ENCODE results near the gene TOM1L2.
"Not testable (repeated sequence)": the region's sequence is repeated elsewhere in the genome, so short reads cannot be mapped to it uniquely, and the experiment has no call there.

TOM1L2 gene

GRCh38 chr17:17972126-17972951 is at the start of gene TOM1L2, which contains the start of gene DRC3:
Gene TOM1L2, minus strand, starts transcription at chr17:17972400. Its CDS starts 87 bp downstream, at chr17:17972313.
Gene DRC3, plus strand, starts transcription at chr17:17972862. Its CDS starts 4,737 bp downstream, at chr17:17977599.
- DNase-seq, result peak; percentile 100

- DNase-seq, result no peak
Measured at GRCh38 chr17:18021372-18021771, 49.2 kb upstream of the TOM1L2 start.

GRCh38 chr17:18020971-18021370 is 48.8 kb upstream of the TOM1L2 start:
- DNase-seq, result no peak

- DNase-seq, result no peak
Measured at GRCh38 chr17:18019838-18020154, 47.6 kb upstream of the TOM1L2 start.

- DNase-seq, result no peak
Measured at GRCh38 chr17:18018411-18018921, 46.3 kb upstream of the TOM1L2 start.

DNA sequence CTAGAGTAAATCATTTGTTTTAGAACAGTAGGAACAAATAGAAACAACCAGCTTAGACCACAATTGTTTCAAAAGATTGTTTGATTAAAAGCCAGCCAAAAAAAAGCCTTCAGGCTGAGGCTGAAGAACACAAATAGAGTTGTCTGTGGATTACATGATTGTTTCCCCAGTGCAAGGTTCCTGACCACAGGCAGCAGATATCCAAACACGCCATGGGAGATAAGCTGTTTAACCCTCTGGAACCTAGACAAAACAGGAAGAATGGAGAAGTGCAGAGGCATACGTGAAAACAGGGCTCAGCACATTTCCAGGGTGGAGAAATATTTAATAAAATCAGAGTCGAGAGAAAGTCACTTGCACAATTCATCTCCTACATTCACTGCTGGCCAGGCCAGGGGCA is 45.8 kb upstream of the TOM1L2 start:
- no peak for DNase-seq

GRCh38 chr17:18016426-18016825 is 44.2 kb upstream of the TOM1L2 start:
- no peak for DNase-seq

DNA sequence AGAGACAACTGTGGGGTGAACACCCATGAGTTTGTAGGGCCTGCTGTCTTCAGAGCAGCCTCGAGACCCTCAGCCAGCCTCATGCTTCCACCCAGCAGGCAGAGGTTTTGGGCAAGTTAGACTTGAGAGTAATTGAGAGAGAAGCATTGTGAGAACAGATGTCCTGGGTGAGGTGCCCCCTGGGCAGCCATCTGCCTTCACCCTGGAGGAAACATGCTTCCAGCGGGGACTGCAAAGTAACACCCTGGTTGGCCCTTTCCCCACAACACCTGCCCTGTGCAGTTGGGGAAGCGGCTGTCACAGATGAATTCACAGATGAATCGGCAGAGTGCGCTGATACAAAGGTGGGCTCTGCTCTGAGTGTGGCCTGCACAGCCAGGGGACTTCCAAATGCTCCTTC is 43.4 kb upstream of the TOM1L2 start:
- no peak for DNase-seq

- DNase-seq, result no peak
Measured at GRCh38 chr17:18014006-18014405, 41.8 kb upstream of the TOM1L2 start.

- DNase-seq, result no peak
Measured at GRCh38 chr17:18011286-18011685, 39.1 kb upstream of the TOM1L2 start.

- DNase-seq, result no peak
Measured at GRCh38 chr17:18009609-18010420, 37.6 kb upstream of the TOM1L2 start.

DNA sequence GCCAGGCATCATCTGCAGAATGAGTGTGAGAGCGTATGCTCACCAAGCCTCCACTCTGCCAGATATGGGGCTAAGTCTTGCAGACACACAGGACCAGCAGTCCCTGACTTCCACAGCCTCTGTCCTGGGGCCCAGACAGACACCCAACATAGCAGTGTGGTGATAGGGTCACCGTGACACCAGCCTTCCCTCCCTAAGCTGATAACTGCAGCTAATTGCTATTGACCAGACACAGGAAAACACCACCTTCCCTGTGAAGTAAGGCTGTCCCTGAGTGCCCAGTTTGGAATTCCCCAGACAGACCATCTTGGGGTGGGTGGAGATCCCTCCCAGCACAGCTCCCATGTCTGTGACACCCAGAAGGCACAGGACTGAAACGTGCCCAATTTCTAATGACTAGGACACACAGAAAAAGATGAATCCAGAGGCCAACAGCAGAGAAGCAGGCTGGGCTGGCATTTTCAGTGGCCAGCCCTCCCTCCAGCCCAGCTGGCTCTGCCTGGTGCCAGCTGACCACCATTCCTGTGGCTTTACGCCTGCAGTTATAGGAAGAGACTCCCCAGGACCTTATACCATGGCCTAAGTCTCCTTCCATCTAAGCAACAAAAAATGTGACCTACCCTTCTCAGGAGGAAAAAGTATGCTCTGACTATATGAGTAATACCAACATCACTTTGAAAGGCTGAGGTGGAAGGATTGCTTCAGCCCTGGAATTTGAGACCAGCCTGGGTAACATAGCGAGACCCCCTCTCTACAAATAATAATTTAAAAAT is 36.5 kb upstream of the TOM1L2 start:
- DNase-seq, result no peak

DNA sequence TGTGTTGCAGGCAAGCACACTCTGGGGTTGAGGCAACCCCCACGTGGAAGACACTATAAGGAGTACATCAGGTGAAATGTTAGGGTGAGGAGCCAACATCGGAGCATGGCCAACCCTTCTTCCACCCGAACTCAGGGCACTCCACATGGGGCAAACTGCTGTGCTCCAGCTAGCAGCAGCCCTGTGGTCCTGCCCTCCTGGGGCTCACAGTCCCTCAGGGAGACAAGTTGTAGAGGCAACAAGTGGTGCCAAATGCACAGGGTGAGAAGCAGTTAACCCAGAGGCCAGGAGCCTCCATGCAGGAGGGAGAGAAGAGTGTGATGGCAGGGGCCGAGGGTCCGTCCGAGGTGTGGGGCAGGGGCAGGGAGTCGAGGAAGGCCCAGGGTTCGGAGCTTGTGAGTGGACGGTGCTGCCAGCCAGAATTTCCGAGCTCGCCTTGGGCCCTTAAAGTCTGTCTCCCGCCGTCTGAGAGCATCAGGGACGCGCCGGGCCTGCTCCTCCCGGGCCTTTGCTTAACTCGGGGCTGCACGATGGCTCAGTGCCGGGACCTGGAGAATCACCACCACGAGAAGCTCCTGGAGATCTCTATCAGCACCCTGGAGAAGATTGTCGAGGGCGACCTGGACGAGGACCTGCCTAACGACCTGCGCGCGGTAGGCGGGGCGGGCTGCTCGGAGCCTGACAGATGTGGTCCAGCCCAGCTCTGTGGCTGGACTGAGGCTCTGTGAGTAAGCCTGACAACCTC is 34.5 kb upstream of the TOM1L2 start:
- DNase-seq, result no peak

DNA sequence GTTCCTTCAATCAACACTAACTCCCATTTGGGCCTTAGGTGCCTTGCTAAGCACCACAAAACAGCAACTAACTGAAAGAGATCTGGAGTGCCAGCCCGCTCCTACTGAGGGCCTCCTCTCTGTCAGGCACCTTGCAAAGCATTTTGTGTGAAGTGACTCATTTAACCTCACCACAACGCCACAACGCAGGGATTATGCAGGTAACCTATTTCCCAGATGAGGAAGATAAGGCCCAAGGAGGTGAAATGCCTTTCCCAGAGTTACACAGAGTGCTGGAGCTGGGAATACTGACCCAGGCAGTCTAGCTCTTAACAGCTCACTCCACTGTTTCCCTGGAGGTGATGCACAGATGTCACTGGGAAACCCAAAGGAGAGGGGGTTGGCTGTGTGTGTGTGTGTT is 33.3 kb upstream of the TOM1L2 start:
- DNase-seq, result no peak

- no peak for DNase-seq
Measured at GRCh38 chr17:18004884-18005305, 32.7 kb upstream of the TOM1L2 start.

DNA sequence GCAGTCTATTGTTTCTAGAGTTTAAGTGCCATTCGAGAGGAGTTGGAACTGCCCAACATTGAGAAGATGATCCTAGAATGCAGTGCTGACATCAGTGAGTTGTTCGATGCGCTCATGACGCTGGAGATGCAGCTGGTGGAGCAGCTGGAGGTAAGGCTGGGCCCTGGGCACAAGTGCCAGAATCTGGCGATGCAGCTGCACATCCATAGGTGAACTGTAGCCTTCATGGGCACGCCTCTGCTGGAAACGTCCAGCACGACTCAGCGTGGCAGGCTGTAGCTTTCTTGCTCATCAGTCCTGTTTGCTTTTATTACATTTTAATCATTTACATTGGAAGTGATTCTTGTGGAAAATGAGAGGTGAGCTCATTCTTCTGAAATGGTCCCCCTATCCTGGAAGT is 32.1 kb upstream of the TOM1L2 start:
- no peak for DNase-seq

- no peak for DNase-seq
Measured at GRCh38 chr17:18002171-18002570, 30.0 kb upstream of the TOM1L2 start.

DNA sequence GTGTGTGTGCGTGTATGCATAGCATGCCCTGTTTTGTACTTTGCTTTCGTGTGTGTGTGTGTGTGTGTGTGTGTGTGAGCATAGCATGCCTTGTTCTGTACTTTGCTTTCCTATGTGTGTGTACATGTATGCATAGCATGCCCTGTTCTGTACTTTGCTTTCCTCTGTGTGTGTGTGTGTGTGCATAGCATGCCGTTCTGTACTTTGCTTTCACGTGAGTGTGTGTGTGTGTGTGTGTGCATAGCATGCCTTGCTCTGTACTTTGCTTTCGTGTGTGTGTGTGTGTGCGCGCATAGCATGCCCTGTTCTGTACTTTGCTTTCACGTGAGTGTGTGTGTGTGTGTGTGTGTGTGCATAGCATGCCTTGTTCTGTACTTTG is 27.8 kb upstream of the TOM1L2 start:
- DNase-seq, result no peak

DNA sequence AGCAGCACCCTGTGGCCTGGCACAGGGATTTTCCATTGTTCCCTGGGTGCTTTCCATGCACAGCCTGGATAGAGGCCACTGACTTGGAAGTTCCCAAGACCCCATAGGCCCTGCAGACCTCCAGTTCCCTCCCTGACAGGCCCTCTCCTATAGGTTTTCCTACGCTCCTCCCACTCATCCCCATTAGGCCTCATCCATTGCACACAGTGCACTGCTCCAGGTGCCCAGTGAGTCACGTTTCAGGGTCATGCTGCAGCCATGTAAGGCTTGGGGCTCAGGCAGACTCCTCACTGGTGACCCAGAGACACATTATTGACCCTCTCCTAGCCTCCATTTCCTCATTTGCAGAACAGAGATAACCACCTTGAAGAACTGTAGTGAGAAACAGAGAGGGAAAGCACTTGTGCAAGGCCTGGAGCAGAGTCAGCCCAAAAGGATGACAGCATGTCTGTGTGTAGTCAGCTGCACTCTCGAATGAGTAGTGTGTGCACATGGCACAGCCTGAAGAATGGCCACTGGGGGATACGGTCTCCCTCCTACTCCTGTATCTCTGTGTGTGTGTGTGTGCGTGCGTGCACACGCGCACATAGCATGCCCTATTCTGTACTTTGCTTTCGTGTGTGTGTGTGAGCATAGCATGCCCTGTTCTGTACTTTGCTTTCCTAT is 27.3 kb upstream of the TOM1L2 start:
- DNase-seq, result no peak

GRCh38 chr17:17998934-17999333 is 26.7 kb upstream of the TOM1L2 start:
- no peak for DNase-seq

GRCh38 chr17:17995887-17996286 is 23.7 kb upstream of the TOM1L2 start:
- not testable (repeated sequence) for DNase-seq

Data from stimulated activated CD8-positive, alpha-beta memory T cell treated with anti-CD3 and anti-CD28 coated beads, Interleukin-4, amount 100 ng/mL, for 48 hours (primary cell).